HepG2 (cell line): ENCODE measurements around the gene TBCD. TPM values are rescaled to one million over a fixed set of nuclear protein-coding genes. Genes with fewer than 3 reads are reported as not detected.

Experiments used
- BORCS8-MEF2B ChIP-seq: sonication (generic); formaldehyde crosslinking; IDR thresholded peaks from 2 replicates; pipeline ENCODE4 v1.8.0; 2022; ENCODE audit warnings: mild to moderate bottlenecking, missing genetic modification reagents
- ERF ChIP-seq: IDR thresholded peaks from 2 replicates; pipeline ENCODE4 v1.6.1; 2018; ENCODE audit warnings: missing biosample characterization, missing genetic modification reagents
- FOXO4 ChIP-seq: sonication (generic); formaldehyde crosslinking; conservative IDR thresholded peaks from 2 replicates; pipeline ENCODE4 v1.8.1; 2023; ENCODE audit warnings: missing genetic modification reagents
- HNRNPL ChIP-seq: fragments of 200-400 bp; formaldehyde crosslinking; IDR thresholded peaks from 2 replicates; pipeline ENCODE4 v1.6.1; 2017; ENCODE audit warnings: mild to moderate bottlenecking, low read depth, low read length
- KDM5B ChIP-seq: sonication (generic); formaldehyde crosslinking; IDR thresholded peaks from 2 replicates; pipeline ENCODE4 v1.4.0; 2020; ENCODE audit warnings: missing genetic modification reagents, mild to moderate bottlenecking, borderline replicate concordance
- KDM6A ChIP-seq: IDR thresholded peaks from 2 replicates; pipeline ENCODE4 v1.6.1; 2016; ENCODE audit warnings: low read depth
- KLF15 ChIP-seq: sonication (generic); formaldehyde crosslinking; IDR thresholded peaks from 2 replicates; pipeline ENCODE4 v1.8.1; 2023; ENCODE audit warnings: borderline replicate concordance, mild to moderate bottlenecking, inconsistent platforms, missing genetic modification reagents, mixed read lengths
- KLF16 ChIP-seq, 2 experiments: sonication (generic) in 1 of 2; formaldehyde crosslinking in 1 of 2; IDR thresholded peaks; 2 replicates each; pipeline versions ENCODE4 v1.6.1 to v1.8.0; 2016 to 2023; ENCODE audit warnings: missing genetic modification reagents in 2 of 2, missing compliant biosample characterization in 1 of 2
- LCORL ChIP-seq, 2 experiments: fragments of 450-650 bp in 1 of 2; sonication (generic) in 1 of 2; formaldehyde crosslinking in 1 of 2; IDR thresholded peaks; 2 replicates each; pipeline versions ENCODE4 v1.5.0 to v1.6.1; 2017 to 2020; ENCODE audit warnings: antibody characterized with exemption in 1 of 2, missing genetic modification reagents in 1 of 2
- MAZ ChIP-seq, 2 experiments: sonication (generic) in 1 of 2; formaldehyde crosslinking in 1 of 2; IDR thresholded peaks; 2 replicates each; pipeline versions ENCODE4 v1.5.0 to v1.6.1; 2012 to 2020; ENCODE audit warnings: low read depth in 2 of 2, mild to moderate bottlenecking in 2 of 2, borderline replicate concordance in 1 of 2, improper control_type of control experiment in 1 of 2, low read length in 1 of 2, missing genetic modification reagents in 1 of 2, moderate library complexity in 1 of 2
- MZF1 ChIP-seq: sonication (generic); formaldehyde crosslinking; IDR thresholded peaks from 2 replicates; pipeline ENCODE4 v1.8.1; 2023; ENCODE audit warnings: mild to moderate bottlenecking, missing genetic modification reagents, borderline replicate concordance
- RARG ChIP-seq: sonication (generic); formaldehyde crosslinking; IDR thresholded peaks from 2 replicates; pipeline ENCODE4 v1.4.0; 2020; ENCODE audit warnings: low read depth, mild to moderate bottlenecking, missing genetic modification reagents
- SMAD3 ChIP-seq: sonication (generic); formaldehyde crosslinking; IDR thresholded peaks from 2 replicates; pipeline ENCODE4 v1.4.0; 2020; ENCODE audit warnings: missing genetic modification reagents
- ZBTB39 ChIP-seq: sonication (generic); formaldehyde crosslinking; IDR thresholded peaks from 2 replicates; pipeline ENCODE4 v1.5.0; 2020; ENCODE audit warnings: missing genetic modification reagents
- ZIK1 ChIP-seq: sonication (generic); formaldehyde crosslinking; IDR thresholded peaks from 2 replicates; pipeline ENCODE4 v1.5.0; 2020; ENCODE audit warnings: mild to moderate bottlenecking, low read depth, missing genetic modification reagents, borderline replicate concordance
- ZNF234 ChIP-seq: sonication (generic); formaldehyde crosslinking; conservative IDR thresholded peaks from 2 replicates; pipeline ENCODE4 v1.5.1; 2020; ENCODE audit warnings: mild to moderate bottlenecking, missing genetic modification reagents
- ZNF274 ChIP-seq: sonication (generic); formaldehyde crosslinking; IDR thresholded peaks from 2 replicates; pipeline ENCODE4 v1.5.1; 2020; ENCODE audit warnings: mild to moderate bottlenecking, missing genetic modification reagents
- ZNF275 ChIP-seq: sonication (generic); formaldehyde crosslinking; IDR thresholded peaks from 2 replicates; pipeline ENCODE4 v1.8.0; 2022; ENCODE audit warnings: missing genetic modification reagents, mild to moderate bottlenecking, inconsistent platforms, borderline replicate concordance
- ZNF543 ChIP-seq: sonication (generic); formaldehyde crosslinking; IDR thresholded peaks from 2 replicates; pipeline ENCODE4 v1.4.0; 2020; ENCODE audit warnings: mild to moderate bottlenecking, missing genetic modification reagents
- ZNF75D ChIP-seq: sonication (generic); formaldehyde crosslinking; IDR thresholded peaks from 2 replicates; pipeline ENCODE4 v1.8.1; 2023; ENCODE audit warnings: missing genetic modification reagents, mild to moderate bottlenecking, borderline replicate concordance
- ZNF816 ChIP-seq: sonication (generic); formaldehyde crosslinking; IDR thresholded peaks from 2 replicates; pipeline ENCODE4 v1.8.0; 2022; ENCODE audit warnings: missing genetic modification reagents, mild to moderate bottlenecking, borderline replicate concordance
- polyA plus RNA-seq, 8 experiments: library from polyadenylated mRNA; depleted of rRNA in 3 of 8; stranded (reverse) in 7 of 8; unstranded in 1 of 8; fragments of >200 nt; fragmentation: Illumina TruSeq in 4 of 8; extraction: Trizol in 4 of 8; gene quantifications; 2 replicates each; pipeline versions ENCODE4 v1.2.1 to v1.2.3, GENCODE V29; 2011 to 2016; ENCODE audit warnings: low read depth in 4 of 8, missing spikeins in 1 of 8, mixed read lengths in 1 of 8; ENCODE audit not compliant: insufficient read depth in 1 of 8
- total RNA-seq, 5 experiments: library from RNA; depleted of rRNA; stranded (reverse); fragments of >200 nt; fragmentation: Illumina TruSeq; extraction: Trizol; gene quantifications; 2 replicates each; pipeline ENCODE4 v1.2.3, GENCODE V29; 2016; ENCODE audit warnings: low read depth in 1 of 5
- TF ChIP-seq, protein P1 (sequence below): sonication (generic); formaldehyde crosslinking; IDR thresholded peaks from 2 replicates; pipeline ENCODE4 v1.4.0; 2020; ENCODE audit warnings: mild to moderate bottlenecking, missing genetic modification reagents

TBCD gene
- total and polyA plus RNA-seq, 2 of the 13 experiments (the other 11 are each of a cell fraction or from before 2014, with no cell fraction given) = 33.9 to 54.8 TPM

- TF ChIP-seq, protein P1, sequence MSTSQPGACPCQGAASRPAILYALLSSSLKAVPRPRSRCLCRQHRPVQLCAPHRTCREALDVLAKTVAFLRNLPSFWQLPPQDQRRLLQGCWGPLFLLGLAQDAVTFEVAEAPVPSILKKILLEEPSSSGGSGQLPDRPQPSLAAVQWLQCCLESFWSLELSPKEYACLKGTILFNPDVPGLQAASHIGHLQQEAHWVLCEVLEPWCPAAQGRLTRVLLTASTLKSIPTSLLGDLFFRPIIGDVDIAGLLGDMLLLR (CRISPR knock-in tag) = no peak
- TF ChIP-seq KDM5B (CRISPR knock-in tag) (peak; percentile 46; the same call in 1 of the 2 replicates), KLF15 (CRISPR knock-in tag) (no peak), ZBTB39 (CRISPR knock-in tag) (no peak), ZNF234 (CRISPR knock-in tag) (no peak), HNRNPL (0 out of 2 replicates have a peak, but pooled peaks have one; percentile 53), ZNF275 (CRISPR knock-in tag) (no peak), RARG (CRISPR knock-in tag) (no peak), ZNF543 (CRISPR knock-in tag) (no peak), ZIK1 (no peak), SMAD3 (no peak), FOXO4 (CRISPR knock-in tag) (no peak), BORCS8-MEF2B (no peak), ZNF816 (no peak), ZNF75D (CRISPR knock-in tag) (no peak), KDM6A (CRISPR knock-in tag) (no peak), MZF1 (CRISPR knock-in tag) (0 out of 2 replicates have a peak, but pooled peaks have one; percentile 30), KLF16 (CRISPR knock-in tag; IDR thresholded peaks at IDR 0.05) (no peak), ZNF274 (CRISPR knock-in tag) (0 out of 2 replicates have a peak, but pooled peaks have one; percentile 47), LCORL (IDR thresholded peaks at IDR 0.05) (no peak), LCORL (CRISPR knock-in tag; IDR thresholded peaks at IDR 0.05) (no peak), MAZ (IDR thresholded peaks at IDR 0.05; ENCODE audit: borderline replicate concordance, low read depth, low read length) (no peak), MAZ (CRISPR knock-in tag; IDR thresholded peaks at IDR 0.05; ENCODE audit: low read depth) (no peak), ERF (CRISPR knock-in tag) (no peak)
Measured at GRCh38 chr17:82709676-82710498, 42.0 kb upstream of the TBCD start (continued).
